ENCODE measurements around the gene SLC12A5. TPM values are rescaled to one million over a fixed set of nuclear protein-coding genes. Genes with fewer than 3 reads are reported as not detected.

SLC12A5 gene
- total RNA-seq, 6 donors from 2014 or later = 0.69 to 1.3 TPM; not detected in 4

- Histone ChIP-seq H3K4me1 (peaks cover 8 to 15% (median 12%) of the 10 kb centered on the region in 4 donors), H3K27ac (peak overlapping the region in 1 of 4 donors; percentile 53), H3K9me3 (no peaks in the 10 kb centered on the region), H3K4me3 (no peak overlapping the region), H3K36me3 (no peaks in the 10 kb centered on the region), H3K27me3 (no peaks in the 10 kb centered on the region)
- WGBS, 2 donors = 82 to 90% methylated on average over 4 of the region's 4 CpGs
- TF ChIP-seq POLR2A (IDR thresholded peaks at IDR 0.05) = no peak
- no peak for ATAC-seq (ENCODE audit: low FRiP score in 2 of 2)
- DNase-seq = no peak
These were observed 29.3 kb upstream of the SLC12A5 start for GRCh38 chr20:45999557-46000261.

GRCh38 chr20:46000262-46000996, 28.6 kb upstream of the SLC12A5 start:
- peak overlapping the region in 1 of 4 donors; percentile 18 for H3K27ac ChIP-seq
- H3K9me3 ChIP-seq = no peaks in the 10 kb centered on the region
- H3K27me3 ChIP-seq = no peaks in the 10 kb centered on the region
- H3K36me3 ChIP-seq = no peaks in the 10 kb centered on the region
- TF ChIP-seq CTCF (IDR thresholded peaks at IDR 0.05) (no peak), POLR2A (IDR thresholded peaks at IDR 0.05) (no peak), EP300 (IDR thresholded peaks at IDR 0.05) (no peak), POLR2AphosphoS5 (IDR thresholded peaks at IDR 0.05) (no peak)
- DNase-seq (no peak), ATAC-seq (ENCODE audit: low FRiP score in 2 of 2) (no peak)
- H3K4me3 ChIP-seq = no peak overlapping the region
- 45 to 46% methylated on average over 16 of the region's 16 CpGs for WGBS, 2 donors
- H3K4me1 ChIP-seq = peaks cover 12 to 18% (median 15%) of the 10 kb centered on the region in 4 donors

GRCh38 chr20:46001498-46001897, 27.5 kb upstream of the SLC12A5 start:
- H3K4me3 ChIP-seq = no peak overlapping the region
- no peaks in the 10 kb centered on the region for H3K36me3 ChIP-seq
- WGBS, 2 donors = 78 to 90% methylated on average over 5 of the region's 5 CpGs
- peak overlapping the region in 1 of 4 donors; percentile 18 for H3K27ac ChIP-seq
- no peak for ATAC-seq (ENCODE audit: low FRiP score in 2 of 2)
- H3K4me1 ChIP-seq = peaks cover 13 to 28% (median 16%) of the 10 kb centered on the region in 4 donors
- TF ChIP-seq EP300 (IDR thresholded peaks at IDR 0.05) = no peak
- TF ChIP-seq POLR2AphosphoS5 (IDR thresholded peaks at IDR 0.05) = no peak
- TF ChIP-seq CTCF (IDR thresholded peaks at IDR 0.05) = no peak
- no peak for TF ChIP-seq POLR2A (IDR thresholded peaks at IDR 0.05)
- H3K9me3 ChIP-seq = no peaks in the 10 kb centered on the region
- no peak for DNase-seq
- H3K27me3 ChIP-seq = no peaks in the 10 kb centered on the region

- no peaks in the 10 kb centered on the region for H3K36me3 ChIP-seq
- peaks cover 13 to 28% (median 16%) of the 10 kb centered on the region in 4 donors for H3K4me1 ChIP-seq
- 76 to 94% methylated on average over 2 of the region's 3 CpGs for WGBS, 2 donors
- H3K9me3 ChIP-seq = no peaks in the 10 kb centered on the region
- no peaks in the 10 kb centered on the region for H3K27me3 ChIP-seq
- H3K4me3 ChIP-seq = no peak overlapping the region
- DNase-seq (no peak), ATAC-seq (ENCODE audit: low FRiP score in 2 of 2) (no peak)
- TF ChIP-seq POLR2AphosphoS5 (IDR thresholded peaks at IDR 0.05) = no peak
- no peak for TF ChIP-seq CTCF (IDR thresholded peaks at IDR 0.05)
- TF ChIP-seq POLR2A (IDR thresholded peaks at IDR 0.05) = no peak
- no peak for TF ChIP-seq EP300 (IDR thresholded peaks at IDR 0.05)
- no peak overlapping the region for H3K27ac ChIP-seq
These were observed 27.0 kb upstream of the SLC12A5 start for GRCh38 chr20:46002008-46002407.

- peak overlapping the region; percentile 24 to 74 (median 64) for H3K27ac ChIP-seq
- DNase-seq (peak in 1 of 2 donors; percentile 72), ATAC-seq (ENCODE audit: low FRiP score in 2 of 2) (peak; percentile 49 to 74)
- 29 to 53% methylated on average over 4 of the region's 4 CpGs for whole genome bisulfite sequencing, 2 donors
- H3K9me3 ChIP-seq = no peaks in the 10 kb centered on the region
- H3K36me3 ChIP-seq = no peaks in the 10 kb centered on the region
- no peak overlapping the region for H3K4me3 ChIP-seq
- H3K4me1 ChIP-seq = peaks cover 19 to 38% (median 23%) of the 10 kb centered on the region in 4 donors
- H3K27me3 ChIP-seq = no peaks in the 10 kb centered on the region
- TF ChIP-seq POLR2A (IDR thresholded peaks at IDR 0.05) = no peak
- TF ChIP-seq EP300 (IDR thresholded peaks at IDR 0.05) = no peak
- no peak for TF ChIP-seq POLR2AphosphoS5 (IDR thresholded peaks at IDR 0.05)
- TF ChIP-seq CTCF (IDR thresholded peaks at IDR 0.05) = no peak
These were observed 24.8 kb upstream of the SLC12A5 start for GRCh38 chr20:46004187-46004586.
